Activated CD8-positive, alpha-beta memory T cell treated with anti-CD3 and anti-CD28 coated beads, Interleukin-2, amount 50 U/mL, for 1 hour (primary cell): ENCODE data around the gene LRMDA.

Source experiments
- DNase-seq: peaks from one replicate; pipeline ENCODE4 v3.0.0-alpha.2; 2020; ENCODE audit errors: extremely low read depth

Gene LRMDA

DNA sequence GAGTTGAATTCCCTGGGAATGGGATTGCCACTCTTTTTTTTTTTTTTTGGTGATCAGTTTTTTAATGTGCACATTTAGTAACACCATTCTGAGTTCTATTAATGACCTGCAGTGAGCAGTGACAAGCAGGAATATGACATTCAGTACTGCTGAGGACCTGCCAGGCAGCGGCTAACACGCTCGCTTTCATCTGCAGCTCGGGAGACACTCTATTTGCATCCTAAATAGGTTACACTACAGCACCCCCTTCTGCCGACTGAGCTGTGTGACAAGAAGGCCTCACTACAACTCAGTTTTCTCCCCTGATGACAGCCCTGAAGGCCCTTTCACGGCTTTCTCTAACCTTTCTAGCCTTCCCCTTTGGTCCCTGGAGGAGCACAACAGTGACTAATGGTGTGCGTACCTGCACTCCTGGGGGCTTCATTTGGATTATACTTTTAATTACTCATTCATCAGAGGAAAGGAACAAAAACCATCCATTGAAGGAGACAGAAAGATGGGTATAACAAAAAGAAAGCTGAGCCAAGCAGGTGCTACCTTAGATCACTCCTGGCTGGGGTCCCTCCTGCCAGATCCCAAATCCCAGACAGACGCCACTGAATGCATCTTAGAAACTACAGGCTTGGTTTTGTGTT lies 872.4 kb downstream of the LRMDA start:
- DNase-seq: no peak

GRCh38 chr10:76305930-76306615 lies 874.6 kb downstream of the LRMDA start:
- DNase-seq: no peak

GRCh38 chr10:76306856-76307255 lies 875.4 kb downstream of the LRMDA start:
- DNase-seq: no peak

GRCh38 chr10:76309070-76309469 lies 877.6 kb downstream of the LRMDA start:
- DNase-seq: no peak

DNA sequence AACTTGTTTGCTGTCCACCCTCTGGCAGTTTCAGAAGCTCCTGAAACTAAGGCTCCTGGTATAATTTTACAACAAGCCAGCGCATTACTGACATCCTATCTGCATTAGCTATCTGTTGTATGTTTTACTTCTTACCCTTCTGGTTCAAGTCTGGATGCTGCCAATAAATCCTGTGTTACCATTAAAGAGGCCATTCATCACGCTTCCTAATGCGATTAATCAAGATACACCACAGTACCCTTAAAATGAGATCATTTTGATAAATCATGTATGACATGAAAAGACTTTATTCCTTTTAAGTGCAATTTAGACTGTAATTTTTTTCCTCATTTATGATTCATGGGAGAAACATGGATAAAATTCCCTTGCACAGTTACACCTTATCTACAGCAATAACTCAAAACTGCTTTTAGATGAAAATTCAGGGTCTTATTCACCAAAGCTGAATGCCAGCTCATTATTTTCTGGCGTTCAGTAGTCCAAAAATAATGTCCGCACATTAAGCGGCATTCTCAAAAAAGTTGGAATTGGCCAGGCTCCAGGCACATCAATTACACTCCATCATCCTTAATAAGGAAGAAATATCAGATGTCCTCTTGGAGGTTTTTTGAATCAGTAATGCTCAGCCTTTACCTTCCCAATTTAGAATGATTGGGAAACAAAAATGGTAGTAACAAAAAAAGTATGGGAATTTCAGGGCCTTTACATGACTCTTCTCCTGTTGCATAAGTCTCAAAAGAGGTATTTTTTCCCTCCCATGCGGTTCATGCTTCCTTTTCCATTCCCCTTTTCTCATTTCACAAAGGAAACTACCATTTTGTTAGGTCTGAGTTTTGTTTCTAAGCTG lies 878.5 kb downstream of the LRMDA start:
- no peak for DNase-seq

DNA sequence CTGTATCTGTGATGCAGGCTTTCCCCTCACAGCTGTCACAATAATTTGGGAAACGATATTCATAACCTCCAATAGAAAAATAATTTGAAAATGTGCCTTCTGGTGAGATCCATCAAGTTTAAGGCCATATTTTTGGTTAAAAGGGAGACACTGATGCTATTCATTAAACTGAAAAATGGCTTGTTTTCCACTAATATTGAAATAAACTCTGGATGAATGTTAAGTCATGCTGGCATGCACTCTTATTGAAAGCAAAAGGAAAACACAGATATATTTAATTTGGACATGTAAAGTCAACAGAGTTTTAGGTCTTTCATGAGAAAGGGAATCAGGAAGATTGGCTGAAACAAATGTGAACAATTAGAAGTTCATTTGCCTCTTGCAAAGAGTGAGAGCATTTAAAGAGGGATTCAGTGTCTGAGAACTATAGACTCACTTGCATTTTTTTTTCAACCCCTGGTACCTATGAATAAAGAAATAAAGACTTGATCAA lies 879.2 kb downstream of the LRMDA start:
- DNase-seq: no peak

DNA sequence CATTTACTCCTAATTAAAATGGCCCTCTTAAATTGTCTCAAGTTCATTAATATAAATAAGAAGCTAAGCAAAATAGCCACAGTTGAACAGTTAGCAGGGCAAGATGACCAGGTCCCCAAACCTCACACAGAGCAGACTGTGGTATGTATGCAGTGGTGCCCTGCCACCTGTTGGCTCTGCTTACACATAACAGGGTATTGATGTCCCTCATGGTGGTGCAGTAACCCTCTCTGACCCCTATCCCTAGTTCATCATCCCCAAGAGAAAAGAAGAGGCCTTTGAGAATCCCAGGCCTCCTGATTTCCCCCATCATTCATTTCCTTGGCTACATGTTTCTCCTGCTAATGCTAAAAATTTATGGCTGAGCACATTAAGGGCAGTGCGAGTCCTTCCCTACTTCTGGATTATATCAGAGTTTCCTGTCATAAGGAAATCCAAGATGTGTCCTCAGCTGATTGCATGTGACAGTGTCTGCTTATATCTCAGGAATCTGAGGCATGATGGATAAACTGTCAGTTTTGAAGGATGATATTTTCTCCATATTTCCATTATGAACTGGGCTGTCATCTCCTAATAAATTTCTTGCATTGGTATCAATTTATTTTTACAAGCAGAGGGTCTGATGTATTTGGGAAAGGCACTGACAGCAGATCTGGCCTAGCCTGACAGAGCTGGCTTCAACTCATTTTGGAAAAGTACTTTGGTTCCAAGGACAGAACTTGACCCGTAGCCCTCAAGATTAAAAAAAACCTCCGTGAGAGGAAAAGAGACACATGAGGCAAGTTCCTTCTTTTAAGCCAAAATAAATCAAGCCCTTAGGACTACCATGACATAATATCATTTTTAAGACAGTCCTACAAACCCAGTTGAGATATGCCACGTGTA lies 880.6 kb downstream of the LRMDA start:
- no peak for DNase-seq

GRCh38 chr10:76315240-76315639 lies 883.8 kb downstream of the LRMDA start:
- no peak for DNase-seq

DNA sequence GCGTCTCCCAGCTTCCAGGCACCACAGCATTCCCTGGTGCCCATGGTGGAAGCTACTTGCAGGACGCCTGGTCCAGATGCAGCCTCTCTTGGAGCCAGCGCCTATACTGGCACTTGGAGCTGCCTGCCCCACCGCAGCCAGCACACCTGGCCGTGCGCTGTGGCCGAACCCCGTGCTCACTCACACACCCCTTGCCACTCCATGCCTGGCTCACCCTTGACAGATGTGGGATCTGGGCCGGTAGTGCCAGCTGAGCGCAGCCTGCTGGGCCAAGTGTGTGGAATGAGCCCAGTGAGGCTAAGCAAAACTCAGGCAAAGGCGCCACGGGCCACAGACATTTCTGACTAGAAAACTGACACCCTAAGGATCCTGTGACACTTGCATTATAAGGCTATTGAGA lies 884.8 kb downstream of the LRMDA start:
- DNase-seq: no peak

DNA sequence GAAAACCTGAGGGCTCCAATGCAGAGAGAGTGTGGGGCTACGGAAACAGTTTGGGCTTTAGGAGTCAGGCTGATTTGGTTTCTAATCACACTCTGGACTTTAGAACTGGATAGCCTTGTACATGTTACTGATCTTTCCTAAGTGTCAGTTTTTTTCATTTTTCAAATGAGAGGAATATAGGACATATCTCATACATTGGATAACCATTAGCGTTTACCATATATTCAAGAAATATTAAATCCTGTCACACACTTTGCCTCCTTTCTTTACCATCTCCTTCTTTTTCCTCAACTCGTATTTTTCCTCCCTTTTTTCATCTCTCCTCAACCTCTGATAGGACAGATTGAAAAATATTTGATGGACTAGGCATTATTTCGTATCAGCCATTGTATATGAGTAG lies 885.7 kb downstream of the LRMDA start:
- DNase-seq: no peak

DNA sequence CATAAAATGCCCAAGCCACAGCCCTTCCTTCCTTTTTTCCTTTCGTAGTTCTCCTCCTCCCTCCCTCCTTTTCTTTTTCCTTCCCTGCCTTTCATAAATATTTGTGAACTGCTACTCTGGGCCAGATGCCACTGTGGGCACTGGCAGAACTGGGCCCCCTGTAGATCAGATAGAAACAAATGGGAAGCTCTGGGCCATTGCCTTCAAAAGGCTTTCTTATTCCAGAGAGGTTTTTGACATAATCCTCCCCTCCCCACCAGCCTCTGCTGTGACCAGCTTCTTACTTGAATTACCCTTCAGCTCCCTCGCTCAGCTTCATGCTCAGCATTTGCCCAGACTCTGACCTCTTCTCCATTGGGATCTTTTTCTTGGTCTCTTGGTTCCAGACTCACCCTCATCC lies 886.8 kb downstream of the LRMDA start:
- DNase-seq: no peak

DNA sequence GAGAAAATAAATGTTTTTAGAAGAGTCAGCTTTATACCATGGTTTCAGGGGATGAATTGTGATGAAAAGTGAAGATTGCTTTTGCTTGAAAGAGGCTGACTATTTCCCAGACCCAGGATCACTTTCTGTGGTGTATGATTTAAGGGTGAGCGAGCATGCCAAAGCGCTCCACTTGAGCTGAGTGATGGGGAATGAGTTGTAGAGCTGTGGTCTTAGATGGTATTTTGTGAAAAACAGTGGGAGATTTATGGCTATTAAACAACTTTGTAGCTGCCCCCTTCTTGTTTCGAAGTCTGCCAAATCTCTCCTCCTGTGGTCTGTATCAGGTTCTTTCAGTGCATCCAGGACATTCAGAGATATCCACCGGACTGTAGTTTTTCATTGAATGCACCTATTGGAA lies 888.2 kb downstream of the LRMDA start:
- no peak for DNase-seq

- DNase-seq: no peak
These were observed 892.9 kb downstream of the LRMDA start for GRCh38 chr10:76324283-76324682.

GRCh38 chr10:76327441-76327840 lies 896.0 kb downstream of the LRMDA start:
- no peak for DNase-seq

DNA sequence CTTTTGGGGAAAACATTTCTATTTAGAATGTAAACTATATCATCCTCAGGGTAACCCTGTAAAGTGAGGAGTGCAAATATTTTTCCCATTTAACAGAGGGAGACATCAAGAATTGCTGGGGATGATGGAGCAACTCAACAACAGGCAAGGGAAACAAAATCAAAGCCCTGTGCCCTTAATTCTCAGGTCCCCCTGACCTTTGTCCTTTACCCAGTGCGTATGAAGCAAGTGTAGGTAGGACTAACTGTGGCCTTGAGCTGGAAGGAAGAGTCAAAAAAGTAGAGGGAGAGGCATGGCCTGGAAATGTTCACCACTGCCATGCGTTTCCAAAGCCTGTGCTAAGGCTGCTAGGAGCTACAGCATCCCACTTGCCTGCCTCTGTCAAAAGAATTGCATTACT lies 896.9 kb downstream of the LRMDA start:
- no peak for DNase-seq

- DNase-seq: no peak
These were observed 898.6 kb downstream of the LRMDA start for GRCh38 chr10:76329891-76330575.

DNA sequence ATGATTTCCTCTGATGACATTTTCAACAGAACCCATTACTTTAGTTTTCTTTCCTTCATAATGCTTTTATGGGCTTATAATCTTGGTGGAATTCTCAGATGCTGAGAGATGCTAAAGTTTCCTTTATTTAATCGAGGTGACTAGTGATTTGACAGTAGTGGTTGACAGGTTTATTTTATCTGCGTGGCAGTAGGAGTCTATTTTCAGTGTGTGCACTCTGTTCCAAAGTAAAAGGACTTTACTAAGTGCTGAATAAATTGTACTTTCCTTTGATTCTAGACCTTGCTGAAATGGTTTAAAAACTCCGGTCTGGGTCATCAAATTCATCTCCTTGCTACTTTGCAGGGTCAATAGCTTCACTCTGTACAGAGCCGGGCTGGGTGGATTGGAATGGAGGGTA lies 900.3 kb downstream of the LRMDA start:
- DNase-seq: no peak

DNA sequence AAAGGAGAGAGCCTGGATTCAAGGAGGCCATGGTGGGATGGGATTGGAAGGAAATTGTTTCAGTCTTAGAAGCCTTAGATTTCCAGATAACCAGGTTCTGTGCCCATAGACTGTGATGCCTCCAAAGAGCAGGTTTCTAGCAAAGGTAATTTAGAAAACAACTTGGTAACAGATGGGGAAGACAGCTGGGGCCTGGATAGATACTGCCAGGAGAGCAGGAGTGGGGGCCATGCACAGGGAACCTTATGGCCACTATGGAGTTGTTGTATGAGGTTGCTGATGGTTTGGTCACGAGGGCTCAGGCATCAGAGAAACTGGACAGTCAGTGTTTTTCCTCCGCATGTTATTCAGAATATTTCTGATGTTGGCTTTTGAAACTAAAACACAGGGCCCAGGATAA lies 901.9 kb downstream of the LRMDA start:
- DNase-seq: no peak

DNA sequence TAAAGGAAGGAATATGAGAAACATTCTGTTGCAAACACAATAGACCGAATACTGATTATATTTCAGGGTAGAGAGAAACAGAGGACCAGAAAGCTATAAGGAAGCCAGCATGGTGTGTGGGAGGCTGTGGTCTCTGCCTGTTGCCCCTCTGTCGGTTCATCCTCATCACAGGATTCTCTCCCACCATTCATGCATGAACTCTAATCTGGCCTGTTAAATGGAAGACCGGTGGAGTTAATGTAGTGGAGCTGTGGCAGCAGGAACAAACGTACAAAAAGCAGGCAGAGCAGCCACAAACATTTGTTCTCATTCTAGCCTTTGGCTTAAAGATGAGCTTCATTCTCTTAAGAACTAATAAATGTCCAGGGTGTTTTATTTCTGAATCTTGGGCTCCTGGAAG lies 902.4 kb downstream of the LRMDA start:
- no peak for DNase-seq

GRCh38 chr10:76334255-76334654 lies 902.8 kb downstream of the LRMDA start:
- DNase-seq: no peak
